Cardiac fibroblast (primary cell): ENCODE measurements around the gene ZNF235.

Experiments
- DNase-seq, 2 donors: peaks; one replicate each; pipeline versions ENCODE4 v3.0.0 to v3.0.0-alpha.2; 2010; ENCODE audit warnings: low read depth in 2 of 2
- H3K4me3 ChIP-seq, 2 donors: replicated peaks in 1 of 2; 1 replicate in 1 of 2; 2 replicates in 1 of 2; pipeline ENCODE4 v1.5.1; 2011; ENCODE audit warnings: low read depth in 2 of 2, low read length in 2 of 2, mild to moderate bottlenecking in 2 of 2, moderate library complexity in 1 of 2
- CTCF ChIP-seq: IDR thresholded peaks from one replicate; pipeline ENCODE4 v1.5.1; 2011; ENCODE audit warnings: low read depth, mild to moderate bottlenecking, low read length, inconsistent platforms

ZNF235 gene

GRCh38 chr19:44284968-44285367, 19.9 kb downstream of the ZNF235 start:
- no peak for TF ChIP-seq CTCF
- H3K4me3 ChIP-seq = no peak overlapping the region
- no peak for DNase-seq

GRCh38 chr19:44282846-44283245, 22.0 kb downstream of the ZNF235 start:
- no peak overlapping the region for H3K4me3 ChIP-seq
- peak in 1 of 2 donors; percentile 51 for DNase-seq
- no peak for TF ChIP-seq CTCF

GRCh38 chr19:44280916-44281315, 23.9 kb downstream of the ZNF235 start:
- no peak for DNase-seq
- H3K4me3 ChIP-seq = no peak overlapping the region
- TF ChIP-seq CTCF = no peak

- DNase-seq = peak in 1 of 2 donors; percentile 66
- H3K4me3 ChIP-seq = no peak overlapping the region
- no peak for TF ChIP-seq CTCF
Observed at GRCh38 chr19:44278181-44278690, 26.6 kb downstream of the ZNF235 start.

GRCh38 chr19:44277331-44277730, 27.5 kb downstream of the ZNF235 start:
- no peak overlapping the region for H3K4me3 ChIP-seq
- no peak for TF ChIP-seq CTCF
- no peak for DNase-seq

- H3K4me3 ChIP-seq = no peak overlapping the region
- no peak for TF ChIP-seq CTCF
- peak in 1 of 2 donors; percentile 10 for DNase-seq
Observed at GRCh38 chr19:44260695-44261446, 44.0 kb downstream of the ZNF235 start.
